ENCODE results near the gene ECT2.
"Not testable (repeated sequence)": the region's sequence is repeated elsewhere in the genome, so short reads cannot be mapped to it uniquely, and the experiment has no call there.

The ECT2 gene

DNA sequence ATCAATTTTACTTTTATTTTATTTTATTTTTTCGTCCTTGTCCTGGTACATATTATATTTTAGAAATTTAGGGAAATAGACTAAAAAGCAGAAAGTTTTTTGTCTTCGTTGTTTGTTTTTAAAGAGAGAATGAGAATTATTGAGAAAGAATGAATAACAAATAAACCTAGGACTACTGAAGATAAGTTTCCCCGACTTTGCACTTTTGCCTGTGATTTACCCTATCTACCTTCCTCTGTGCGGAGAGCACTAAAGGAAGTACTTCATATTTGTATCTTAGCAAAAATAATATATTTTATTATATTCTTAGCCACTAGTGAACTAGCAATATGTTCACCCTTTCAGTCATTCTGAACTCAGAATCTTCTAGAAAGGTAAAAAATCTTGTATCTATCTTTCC, 60.6 kb downstream of the ECT2 start:
- ATAC-seq (no peak), DNase-seq (no peak)

DNA sequence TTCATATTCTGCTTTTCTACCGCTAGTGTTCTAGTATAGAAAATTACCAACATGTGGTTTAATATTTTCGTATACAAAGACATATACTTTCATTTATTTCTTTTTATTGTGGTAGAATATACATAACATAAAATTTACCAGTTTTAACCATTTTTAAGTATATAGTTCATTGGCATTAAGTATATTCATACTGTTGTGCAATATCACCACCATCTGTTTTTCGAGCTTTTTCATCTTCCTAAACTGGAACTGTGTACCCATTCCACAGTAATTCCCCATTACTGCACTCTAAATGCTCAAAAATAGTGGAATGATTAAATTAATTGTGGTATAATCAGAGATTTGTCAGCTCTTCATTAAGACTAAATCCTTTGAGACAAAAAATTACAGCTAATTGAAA, 62.9 kb downstream of the ECT2 start:
- no peak for ATAC-seq
- no peak for DNase-seq

DNA sequence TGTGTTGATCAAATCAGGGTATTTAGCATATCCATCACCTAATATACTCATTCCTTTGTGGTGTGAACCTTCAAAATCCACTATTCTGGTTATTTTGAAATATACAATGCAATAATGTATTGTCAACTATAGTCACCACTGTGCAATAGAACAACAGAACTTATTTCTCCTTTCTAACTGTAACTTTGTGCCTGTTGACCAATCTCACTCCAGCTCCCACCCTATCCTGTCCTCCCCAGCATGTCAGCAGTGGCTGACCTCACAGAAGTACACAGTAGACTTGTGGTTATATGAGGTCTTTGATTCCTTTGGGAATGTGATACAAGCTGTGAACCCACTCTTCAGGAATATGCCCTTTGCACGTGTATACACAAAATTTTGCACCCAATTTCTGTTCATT, 64.2 kb downstream of the ECT2 start:
- DNase-seq (no peak), ATAC-seq (no peak)

DNA sequence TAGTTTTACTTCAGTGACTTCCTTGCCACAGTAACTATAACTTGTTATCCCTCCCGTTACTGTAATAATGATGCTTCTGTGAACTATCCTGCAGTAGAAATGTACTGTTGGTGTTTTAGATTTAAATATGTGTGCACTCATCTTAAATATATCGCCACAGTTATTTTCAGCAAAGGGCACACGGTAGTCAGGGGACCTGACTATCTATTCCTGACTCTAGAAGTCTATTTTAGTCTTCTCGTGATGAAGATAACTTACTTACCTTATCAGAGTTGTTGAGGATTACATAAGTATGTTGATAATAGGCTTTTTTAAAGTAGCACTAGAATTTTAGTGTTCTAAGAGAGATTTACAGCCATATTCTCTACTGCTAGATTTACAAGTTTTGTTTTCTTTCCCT, 65.3 kb downstream of the ECT2 start:
- ATAC-seq = no peak
- no peak for DNase-seq

DNA sequence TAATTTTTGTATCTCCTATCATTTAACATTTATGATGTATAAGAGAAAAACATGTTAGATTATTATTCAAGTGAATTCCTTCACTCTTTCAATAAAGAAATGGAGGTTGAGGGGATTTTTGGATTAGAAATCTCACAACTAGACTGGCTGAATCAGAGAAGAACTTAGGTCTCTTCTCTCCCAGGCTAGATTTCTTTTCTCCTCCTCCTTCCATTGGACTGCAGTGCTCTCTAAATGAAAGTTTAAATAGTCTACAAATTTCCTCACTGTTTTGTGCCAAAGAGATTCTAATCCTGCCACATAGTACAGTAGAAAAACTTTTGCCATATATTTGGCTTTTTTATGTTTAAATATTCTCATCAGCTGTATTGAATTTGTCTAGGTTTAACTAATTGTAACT, 65.8 kb downstream of the ECT2 start:
- no peak for ATAC-seq
- DNase-seq = no peak

DNA sequence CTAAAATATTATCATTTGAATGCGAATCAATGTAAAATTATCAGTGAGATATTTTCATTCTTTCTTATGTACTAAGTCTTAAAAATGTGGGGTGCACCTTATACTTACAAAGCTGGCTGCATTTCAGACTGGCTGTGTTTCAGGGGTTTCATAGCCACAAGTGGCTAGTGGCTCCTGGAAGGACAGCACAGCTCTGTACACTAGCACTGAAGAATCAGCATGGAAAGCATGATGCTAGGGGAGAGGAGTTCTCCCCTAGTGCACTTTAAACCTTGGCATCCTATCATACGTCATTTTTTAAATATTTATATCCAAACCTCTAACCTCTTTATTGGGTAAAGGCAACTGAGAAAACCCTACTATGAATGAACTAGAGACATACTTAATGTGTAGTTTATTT, 66.4 kb downstream of the ECT2 start:
- ATAC-seq = no peak

DNA sequence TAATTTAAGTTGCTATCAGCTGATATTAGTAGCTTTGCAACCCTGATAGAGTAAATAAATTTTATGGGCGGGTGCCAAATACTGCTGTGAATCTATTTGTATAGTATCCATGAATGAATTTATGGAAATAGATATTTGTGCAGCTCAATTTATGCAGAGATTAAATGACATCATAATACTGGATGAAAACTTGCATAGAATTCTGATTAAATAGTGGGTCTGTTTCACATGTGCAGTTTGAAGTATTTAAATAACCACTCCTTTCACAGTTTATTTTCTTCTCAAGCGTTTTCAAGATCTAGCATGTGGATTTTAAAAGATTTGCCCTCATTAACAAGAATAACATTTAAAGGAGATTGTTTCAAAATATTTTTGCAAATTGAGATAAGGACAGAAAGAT, 70.0 kb downstream of the ECT2 start:
- ATAC-seq (no peak), DNase-seq (no peak)

More for the DNA sequence above, 66.4 kb downstream of the ECT2 start:
- DNase-seq = no peak

DNA sequence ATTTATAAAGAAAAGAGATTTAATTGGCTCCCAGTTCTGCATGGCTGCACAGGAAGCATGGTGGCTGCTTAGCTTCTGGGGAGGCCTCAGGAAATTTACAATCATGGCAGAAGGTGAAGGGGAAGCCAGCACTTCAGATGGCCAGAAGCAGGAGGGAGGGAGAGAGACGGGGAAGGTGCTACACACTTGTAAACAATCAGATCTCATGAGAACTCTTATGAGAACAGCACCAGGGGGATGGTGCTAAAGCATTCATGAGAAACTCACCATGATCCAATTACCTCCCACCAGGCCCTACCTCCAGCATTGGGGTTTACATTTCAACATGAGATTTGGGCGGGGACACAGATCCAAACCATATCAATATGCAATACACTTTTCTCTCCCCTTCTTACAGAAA, 73.7 kb downstream of the ECT2 start:
- ATAC-seq (no peak), DNase-seq (no peak)

DNA sequence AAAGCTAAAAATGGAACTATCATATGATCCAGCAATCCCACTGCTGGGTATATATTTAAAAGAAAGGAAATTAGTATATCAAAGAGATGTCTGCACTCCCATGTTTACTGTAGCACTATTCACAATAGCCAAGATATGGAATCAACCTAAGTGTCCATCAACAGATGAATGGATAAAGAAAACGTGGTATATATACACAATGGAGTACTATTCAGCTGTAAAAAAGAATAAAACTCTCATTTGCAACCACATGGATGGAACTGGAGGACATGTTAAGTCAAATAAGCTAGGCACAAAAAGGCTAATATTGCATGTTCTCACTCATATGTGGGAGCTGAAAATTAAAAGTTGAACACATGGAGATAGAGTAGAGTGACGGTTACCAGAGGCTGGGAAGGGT, 76.7 kb downstream of the ECT2 start:
- not testable (repeated sequence) for DNase-seq, ATAC-seq

DNA sequence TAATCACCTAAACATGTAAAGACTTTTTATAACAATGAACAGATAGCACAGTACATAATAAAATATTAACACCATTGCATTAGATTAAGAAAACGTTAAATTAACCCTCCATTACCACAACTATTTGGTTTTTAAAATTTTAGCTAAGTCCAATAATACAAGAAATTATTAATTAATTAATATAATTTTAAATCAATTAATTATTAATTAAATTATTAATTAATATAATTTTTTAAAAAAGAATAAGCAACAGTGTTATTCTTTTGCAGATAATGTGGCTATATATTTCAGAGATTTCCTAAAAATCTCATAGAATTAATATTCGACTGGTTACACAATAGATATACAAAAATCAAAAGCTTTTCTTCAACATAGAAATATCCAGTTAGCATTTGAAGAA, 82.5 kb downstream of the ECT2 start:
- no peak for DNase-seq

DNA sequence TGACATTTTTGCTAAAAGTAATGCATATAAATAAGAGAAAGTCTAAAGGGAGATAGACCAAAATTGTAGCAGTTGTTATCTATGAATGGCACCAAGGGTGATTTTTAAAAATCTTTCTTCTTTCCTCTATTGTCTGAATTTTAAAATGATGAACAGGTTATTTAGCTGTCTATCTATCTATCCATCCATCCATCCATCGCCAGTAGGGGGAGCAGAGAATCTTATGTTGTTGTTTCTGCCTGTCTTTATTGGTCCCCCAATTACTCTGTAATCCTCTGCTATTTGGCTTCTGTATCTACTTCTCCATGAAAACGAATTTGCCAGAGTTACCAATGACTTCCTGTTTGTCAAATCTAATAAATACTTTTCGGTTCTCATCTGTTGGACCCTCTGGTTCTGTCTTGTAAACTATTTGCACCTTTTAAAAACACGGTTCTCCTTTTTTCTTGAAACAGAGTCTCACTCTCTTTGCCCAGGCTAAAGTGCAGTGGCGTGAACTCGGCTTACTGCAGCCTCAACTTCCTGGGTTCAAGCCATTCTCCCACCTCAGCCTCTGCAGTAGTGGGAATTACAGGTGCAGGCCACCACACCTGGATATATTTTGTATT, 86.0 kb downstream of the ECT2 start:
- no peak for ATAC-seq
- DNase-seq = peak; percentile 29

More for the DNA sequence above, 82.5 kb downstream of the ECT2 start:
- no peak for ATAC-seq

DNA sequence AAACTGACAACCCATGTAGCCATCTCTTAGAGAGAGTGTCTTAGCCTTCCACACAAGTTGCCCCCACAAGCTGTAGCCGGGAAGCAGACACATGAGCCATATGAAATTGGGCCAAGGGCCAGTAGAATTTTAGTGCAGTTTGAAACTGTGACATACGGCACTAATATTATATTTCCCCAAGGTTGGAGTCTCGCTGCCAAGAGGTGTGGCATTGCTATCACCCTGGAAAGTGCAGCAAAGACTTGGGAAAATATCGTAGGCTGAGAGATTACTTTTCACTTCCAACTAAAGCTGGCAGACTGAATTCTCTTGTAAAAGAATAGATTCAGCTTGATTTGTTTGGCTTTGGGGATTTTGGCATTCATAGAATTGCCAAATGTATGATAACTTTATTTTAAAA, 89.2 kb downstream of the ECT2 start:
- ATAC-seq (no peak), DNase-seq (no peak)

DNA sequence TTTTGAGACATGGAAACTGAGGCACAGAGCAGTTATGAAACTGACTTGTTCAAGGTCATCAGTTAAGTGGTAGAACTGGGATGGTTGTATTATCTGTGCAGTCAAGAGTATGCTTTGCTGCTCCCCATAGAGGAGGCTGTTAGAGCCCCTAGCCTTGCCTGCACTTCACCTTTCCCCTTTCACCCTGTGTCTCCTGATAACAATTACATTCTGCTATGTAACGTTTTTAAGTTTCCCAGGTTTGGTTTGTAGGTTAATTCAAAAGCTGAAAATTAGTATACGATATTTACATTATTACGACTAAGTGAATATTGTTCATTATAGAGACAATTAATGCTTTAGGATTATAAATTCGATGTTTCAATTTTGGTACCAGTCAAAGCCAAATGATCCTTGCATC, 89.9 kb downstream of the ECT2 start:
- no peak for DNase-seq
- no peak for ATAC-seq

DNA sequence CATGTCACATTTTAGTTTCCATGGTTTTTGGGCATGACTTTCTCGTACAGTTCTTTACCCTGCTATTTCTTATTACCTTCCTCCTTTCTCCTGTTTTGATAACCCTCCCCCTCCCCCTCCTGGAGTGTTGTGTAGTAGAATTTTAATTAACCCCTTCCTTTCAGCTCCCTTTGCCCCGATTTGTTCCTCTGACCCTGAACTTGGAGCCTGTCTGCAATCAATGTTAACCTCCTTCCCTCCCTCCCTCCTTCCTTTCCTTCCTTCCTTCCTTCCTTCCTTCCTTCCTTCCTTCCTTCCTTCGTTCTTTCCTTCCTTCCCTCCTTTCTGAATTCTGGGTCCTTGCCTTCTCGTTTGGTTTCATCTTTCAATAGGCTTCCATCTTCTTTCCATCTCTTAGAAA, 90.4 kb downstream of the ECT2 start:
- no peak for ATAC-seq
- no peak for DNase-seq

DNA sequence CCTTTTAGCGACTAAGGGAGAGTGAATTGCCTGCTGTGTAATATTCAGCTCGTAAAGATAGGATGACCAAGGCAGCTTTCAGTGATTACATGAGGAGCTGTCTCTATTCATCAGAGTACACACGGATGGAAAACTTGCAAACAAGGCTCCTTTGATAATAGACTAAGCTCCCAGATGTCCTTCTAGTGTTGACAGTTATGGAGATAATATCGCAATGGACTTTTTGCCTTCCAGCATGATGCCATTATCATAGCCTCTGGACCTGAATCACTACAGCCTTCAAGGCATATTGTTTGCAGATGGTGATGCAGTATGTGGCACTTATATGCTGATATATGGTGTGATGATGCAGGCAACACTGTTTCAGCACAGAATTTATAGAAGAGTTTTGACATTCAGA, 93.9 kb downstream of the ECT2 start:
- DNase-seq = no peak
- no peak for ATAC-seq

DNA sequence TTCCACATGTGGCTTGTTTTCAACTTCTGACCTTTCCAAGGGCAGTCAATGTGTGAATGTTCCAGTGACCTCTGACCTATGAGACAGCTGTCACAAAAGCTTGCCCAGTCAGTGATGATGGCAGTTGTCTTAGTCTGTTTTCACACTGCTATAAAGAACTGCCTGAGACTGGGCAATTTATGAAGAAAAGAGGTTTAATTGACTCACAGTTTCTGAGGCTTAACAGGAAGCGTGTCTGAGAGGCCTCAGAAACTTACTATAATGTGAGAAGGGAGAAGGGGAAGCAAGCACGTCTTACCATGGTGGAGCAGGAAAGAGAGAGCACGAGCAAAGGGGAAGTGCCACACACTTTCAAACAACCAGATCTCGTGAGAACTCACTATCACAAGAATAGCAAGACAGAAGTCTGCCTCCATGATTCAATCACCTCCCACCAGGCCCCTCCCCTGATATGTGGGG, 95.6 kb downstream of the ECT2 start:
- ATAC-seq (peak; percentile 74), DNase-seq (no peak)

DNA sequence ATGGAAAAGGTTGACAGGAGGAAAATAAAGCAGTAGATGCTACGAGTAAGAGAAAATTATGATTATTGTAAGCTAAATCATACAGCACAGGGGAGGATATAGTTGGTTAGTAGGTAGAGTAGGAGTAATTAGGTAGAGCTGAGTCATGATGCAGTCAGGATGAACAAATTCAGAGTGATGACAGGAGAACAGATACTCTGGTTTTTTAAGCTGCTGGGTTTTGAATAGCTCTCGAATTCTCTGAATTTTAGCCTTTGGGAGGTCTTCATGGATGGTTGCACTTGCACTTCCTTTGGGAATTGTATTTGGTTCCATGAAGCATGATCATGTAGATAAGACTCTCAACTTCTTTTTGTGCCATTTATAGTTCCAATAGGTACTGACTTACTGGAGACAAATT, 96.2 kb downstream of the ECT2 start:
- DNase-seq (no peak), ATAC-seq (no peak)

DNA sequence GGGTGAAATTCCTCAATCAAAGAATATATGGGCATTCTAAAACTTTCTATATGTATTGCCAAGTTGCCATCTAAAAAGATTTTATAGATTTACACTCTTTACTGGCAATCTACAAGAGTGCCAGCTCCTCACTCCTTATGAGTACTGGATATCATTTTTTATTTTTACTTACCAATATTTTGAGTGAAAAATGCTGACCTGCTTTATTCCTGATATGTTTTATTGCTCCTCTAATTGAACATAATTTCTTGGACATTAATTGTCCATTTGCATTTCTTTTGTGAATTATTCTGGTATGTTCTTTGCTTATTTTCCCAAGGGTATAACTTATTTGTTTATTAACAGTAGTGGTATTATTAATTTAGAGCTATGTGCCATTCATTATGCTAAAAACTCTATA, 96.8 kb downstream of the ECT2 start:
- ATAC-seq (no peak), DNase-seq (no peak)

DNA sequence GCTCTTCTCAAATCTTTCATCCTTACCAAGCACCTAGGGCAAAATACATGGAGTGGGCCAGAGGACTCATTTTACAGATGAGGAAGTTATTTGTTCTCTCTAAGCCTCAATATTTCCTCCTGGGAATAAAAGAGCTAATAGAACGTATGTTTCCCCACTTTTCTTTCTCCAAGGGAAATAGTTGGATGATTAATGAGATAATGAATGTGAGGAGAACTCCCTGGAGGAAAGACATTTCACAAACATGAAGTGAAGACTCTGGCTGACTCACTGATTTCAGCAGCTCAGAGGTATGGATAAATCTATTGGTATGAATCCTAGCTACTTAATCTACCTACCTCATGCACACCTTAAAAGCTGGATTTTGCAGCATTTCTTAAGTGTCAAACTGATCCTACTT, 98.4 kb downstream of the ECT2 start:
- no peak for DNase-seq
- no peak for ATAC-seq

DNA sequence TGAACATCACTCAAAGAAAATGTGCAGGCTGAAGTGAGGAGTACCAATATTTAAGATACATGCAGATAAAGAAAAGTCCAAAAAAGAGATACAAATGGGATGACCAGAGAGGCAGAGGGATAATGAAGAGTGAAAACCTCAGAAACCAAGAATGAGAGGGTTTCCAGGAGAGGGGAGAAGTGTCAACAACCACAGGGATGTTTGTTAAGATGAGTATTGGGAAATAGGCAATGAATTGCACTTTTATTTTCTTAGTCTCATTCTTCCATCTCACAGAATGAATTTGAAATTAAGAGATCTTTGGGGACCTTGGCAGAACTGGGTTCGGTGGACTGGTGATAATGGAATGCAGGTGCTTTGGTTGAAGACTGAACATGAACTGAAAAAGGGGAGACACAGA, 102.5 kb downstream of the ECT2 start:
- no peak for ATAC-seq
- no peak for DNase-seq

DNA sequence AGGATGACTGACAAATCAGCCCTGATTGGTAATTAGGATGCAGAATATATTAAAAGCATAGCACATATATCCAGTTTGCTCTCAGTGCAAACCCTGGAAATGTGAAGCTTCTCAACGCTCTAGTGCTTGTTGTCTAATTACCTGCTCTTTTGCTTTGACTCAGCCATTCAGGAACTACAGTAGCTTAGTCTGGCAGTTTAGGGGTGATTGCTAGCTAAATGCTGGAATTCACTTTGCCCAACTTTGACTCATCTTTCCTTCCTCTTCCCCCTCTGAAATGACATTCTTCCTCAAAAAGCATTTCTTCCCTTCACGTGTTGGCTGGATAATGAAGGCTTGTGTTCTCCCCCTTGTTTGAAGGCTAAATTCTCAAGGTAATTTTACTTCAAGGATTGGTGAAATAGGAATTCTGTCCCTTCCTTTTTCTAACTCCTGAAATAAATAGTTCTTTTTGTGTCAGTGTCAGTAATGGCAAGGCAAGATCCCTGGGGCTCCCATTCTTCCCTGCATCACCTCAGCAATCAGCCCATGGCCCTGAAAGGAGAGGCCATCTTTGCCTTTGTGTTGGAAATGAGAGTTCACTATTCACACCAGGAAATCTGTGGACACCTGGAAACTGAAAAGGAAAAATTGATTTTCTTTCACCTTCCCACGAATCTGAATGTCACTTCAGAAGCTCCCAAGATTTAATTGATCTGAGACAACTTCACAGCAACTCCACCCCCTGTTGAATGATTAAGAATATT, 103.6 kb downstream of the ECT2 start:
- DNase-seq (no peak), ATAC-seq (no peak)

DNA sequence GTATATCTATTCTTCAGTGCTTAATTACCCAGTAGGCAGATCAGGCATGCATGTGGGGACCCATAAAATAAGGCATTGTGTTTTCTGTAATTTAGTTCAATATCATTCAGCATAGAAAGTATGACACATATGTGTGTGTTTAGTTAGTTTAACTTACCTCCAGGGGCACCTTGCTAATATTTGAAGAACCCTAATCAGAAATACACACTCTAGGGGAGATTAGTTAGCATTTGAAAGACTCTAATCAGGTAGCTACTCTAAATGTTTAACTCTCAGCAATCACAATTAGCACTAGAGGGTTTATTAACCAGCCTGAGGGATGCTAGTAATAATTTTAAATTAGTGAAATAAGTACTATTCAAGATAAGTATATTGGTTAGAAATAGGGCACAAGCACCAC, 104.5 kb downstream of the ECT2 start:
- DNase-seq (no peak), ATAC-seq (no peak)

DNA sequence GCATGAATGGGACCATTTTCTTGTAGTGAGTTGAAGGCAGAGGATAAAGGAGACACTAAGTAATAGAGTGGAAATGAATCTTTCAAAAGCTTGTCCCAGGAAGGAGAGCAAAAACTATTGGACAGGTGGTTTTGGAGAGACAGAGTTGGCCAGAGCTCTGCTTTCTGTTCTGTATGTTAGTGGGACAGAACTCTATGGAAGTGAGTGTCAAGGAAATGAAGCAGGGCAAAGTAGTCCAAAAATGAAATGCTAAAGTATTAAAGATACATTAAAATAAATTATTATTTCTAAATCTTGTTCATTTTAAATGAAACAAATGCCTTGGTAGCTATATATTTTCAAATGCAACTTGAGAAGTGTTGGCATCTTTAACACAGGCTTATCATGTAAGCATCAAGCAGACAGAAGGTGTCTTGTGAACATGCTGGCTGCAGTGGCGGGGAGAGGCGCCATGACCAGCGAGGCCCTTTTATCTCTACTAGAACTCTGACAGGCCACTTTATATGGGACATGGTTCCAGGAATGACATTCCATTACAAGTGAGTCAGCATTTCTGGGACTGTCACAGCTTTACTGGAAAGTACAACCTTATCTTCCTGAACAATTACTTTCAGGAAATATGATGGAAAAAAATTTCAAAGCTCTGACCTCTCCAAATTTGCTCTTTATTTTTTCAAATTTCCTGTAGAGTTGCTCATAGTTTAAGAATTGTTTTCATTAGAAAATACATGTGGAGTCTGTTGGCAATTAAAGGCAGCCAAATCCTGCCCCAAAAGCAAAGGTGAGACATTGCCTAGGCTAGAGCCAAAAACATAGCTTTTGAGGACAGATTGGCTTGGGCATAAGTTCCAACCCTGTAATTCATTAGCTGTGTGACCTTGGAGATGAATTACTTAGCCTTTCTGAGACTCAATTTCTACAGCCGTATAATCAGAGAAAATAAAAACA, 106.5 kb downstream of the ECT2 start:
- no peak for DNase-seq
- ATAC-seq = no peak

Data from stimulated activated naive CD8-positive, alpha-beta T cell treated with anti-CD3 and anti-CD28 coated beads, Interleukin-15, Interleukin-2, amounts not matched to agents 100 U/mL and 50 U/mL, for 24 hours (primary cell).